Liver (tissue), 9 donors: ENCODE measurements around the gene MAPRE3. TPM values are rescaled to one million over a fixed set of nuclear protein-coding genes. Genes with fewer than 3 reads are reported as not detected.
A peak's percentile ranks its signal among the peaks of the same experiment; 100 is the strongest.
"Not testable (repeated sequence)": the region's sequence is repeated elsewhere in the genome, so short reads cannot be mapped to it uniquely, and the experiment has no call there.

Experiments used
- DNase-seq: peaks from one replicate; pipeline ENCODE4 v3.0.0-alpha.2; 2017; ENCODE audit warnings: low spot score
- H3K27ac ChIP-seq, 2 donors: one replicate each; pipeline ENCODE4 v1.7.0; 2013; ENCODE audit warnings: inconsistent platforms in 2 of 2, low read length in 2 of 2, control low read depth in 1 of 2, low read depth in 1 of 2, mild to moderate bottlenecking in 1 of 2
- H3K27me3 ChIP-seq, 4 donors: one replicate each; pipeline versions ENCODE4 v1.6.1 to v1.7.0; 2013; ENCODE audit warnings: low read length in 3 of 4, inconsistent platforms in 1 of 4, mild to moderate bottlenecking in 1 of 4, moderate library complexity in 1 of 4; ENCODE audit not compliant: control insufficient read depth in 4 of 4, insufficient read depth in 4 of 4
- H3K36me3 ChIP-seq, 4 donors: one replicate each; pipeline versions ENCODE4 v1.6.1 to v1.7.0; 2013; ENCODE audit warnings: low read length in 3 of 4, mild to moderate bottlenecking in 3 of 4, low read depth in 1 of 4, moderate library complexity in 1 of 4; ENCODE audit not compliant: control insufficient read depth in 4 of 4, insufficient read depth in 3 of 4
- H3K4me1 ChIP-seq, 4 donors: one replicate each; pipeline versions ENCODE4 v1.6.1 to v1.7.0; 2013; ENCODE audit warnings: low read length in 3 of 4, mild to moderate bottlenecking in 3 of 4, moderate library complexity in 1 of 4; ENCODE audit not compliant: control insufficient read depth in 4 of 4, insufficient read depth in 4 of 4
- H3K4me3 ChIP-seq, 3 donors: one replicate each; pipeline versions ENCODE4 v1.6.1 to v1.7.0; 2013; ENCODE audit warnings: low read length in 3 of 3, control low read depth in 1 of 3, low read depth in 1 of 3, mild to moderate bottlenecking in 1 of 3
- H3K9ac ChIP-seq, 2 donors: one replicate each; pipeline ENCODE4 v1.7.0; 2013; ENCODE audit warnings: low read length in 2 of 2, mild to moderate bottlenecking in 2 of 2, moderate library complexity in 2 of 2, control low read depth in 1 of 2, low read depth in 1 of 2
- H3K9me3 ChIP-seq, 4 donors: one replicate each; pipeline versions ENCODE4 v1.6.1 to v1.7.0; 2013; ENCODE audit warnings: low read length in 3 of 4; ENCODE audit not compliant: control insufficient read depth in 4 of 4
- ATF3 ChIP-seq: IDR thresholded peaks from 2 replicates; pipeline ENCODE4 v1.6.1; 2016; ENCODE audit warnings: antibody characterized with exemption
- CTCF ChIP-seq: fragments of 150-350 bp; IDR thresholded peaks from 2 replicates; pipeline ENCODE4 v1.5.1; 2017; ENCODE audit warnings: improper control_type of control experiment, low read depth, low read length; ENCODE audit not compliant: missing input control
- FOXA1 ChIP-seq: IDR thresholded peaks from 2 replicates; pipeline ENCODE4 v1.6.1; 2016; ENCODE audit warnings: antibody characterized with exemption
- HNF4A ChIP-seq, 2 donors: conservative IDR thresholded peaks; 2 replicates each; pipeline ENCODE4 v1.6.1; 2016; ENCODE audit warnings: antibody characterized with exemption in 2 of 2, mild to moderate bottlenecking in 2 of 2
- HNF4G ChIP-seq: IDR thresholded peaks from 2 replicates; pipeline ENCODE4 v1.6.1; 2016; ENCODE audit warnings: antibody characterized with exemption
- JUND ChIP-seq, 2 donors: IDR thresholded peaks; 2 replicates each; pipeline ENCODE4 v1.6.1; 2016; ENCODE audit warnings: antibody characterized with exemption in 2 of 2
- MAX ChIP-seq: IDR thresholded peaks from 2 replicates; pipeline ENCODE4 v1.6.1; 2016; ENCODE audit warnings: antibody characterized with exemption
- RAD21 ChIP-seq, 2 donors: IDR thresholded peaks; 2 replicates each; pipeline ENCODE4 v1.6.1; 2016; ENCODE audit warnings: antibody characterized with exemption in 2 of 2, mild to moderate bottlenecking in 2 of 2
- RXRA ChIP-seq, 2 donors: IDR thresholded peaks; 2 replicates each; pipeline ENCODE4 v1.6.1; 2017 to 2018; ENCODE audit warnings: antibody characterized with exemption in 2 of 2, mild to moderate bottlenecking in 1 of 2
- TAF1 ChIP-seq: conservative IDR thresholded peaks from 2 replicates; pipeline ENCODE4 v1.6.1; 2016; ENCODE audit warnings: antibody characterized with exemption, mild to moderate bottlenecking
- YY1 ChIP-seq: IDR thresholded peaks from 2 replicates; pipeline ENCODE4 v1.6.1; 2016; ENCODE audit warnings: antibody characterized with exemption, mild to moderate bottlenecking
- ZBTB33 ChIP-seq: IDR thresholded peaks from 2 replicates; pipeline ENCODE4 v1.6.1; 2016; ENCODE audit warnings: antibody characterized with exemption
- WGBS: extraction: QIAGEN DNeasy Blood & Tissue Kit; methylation state at CpG from one replicate; pipeline ENCODE4 v1.1.7; 2013; 5-methylcytosine and 5-hydroxymethylcytosine counted together
- polyA plus RNA-seq, 2 donors: library from polyadenylated mRNA; stranded (reverse) in 1 of 2; unstranded in 1 of 2; fragments of 200-250 nt in 1 of 2; fragments of >200 nt in 1 of 2; fragmentation: Nextera tagmentation in 1 of 2; extraction: Ambion mirVana in 1 of 2; gene quantifications; one replicate each; pipeline versions ENCODE4 v1.2.1 to v1.2.3, GENCODE V29; 2013 to 2015
- total RNA-seq, 2 donors: library from RNA; depleted of rRNA; stranded (reverse); fragments of >200 nt; gene quantifications; one replicate each; pipeline ENCODE4 v1.2.3, GENCODE V29; 2014
- donor health status: healthy.
- donor health status: healthy.
- donor health status: healthy.
- donor health status: healthy.
- donor health status: healthy.

Gene MAPRE3
- total and polyA plus RNA-seq, 4 donors: 1.0 to 15.8 (median 9.8) TPM

GRCh38 chr2:26922405-26923188 lies 47.8 kb upstream of the MAPRE3 start:
- TF ChIP-seq FOXA1 (no peak), ZBTB33 (no peak), RAD21 (IDR thresholded peaks at IDR 0.05) (peak; percentile 51 to 69), CTCF (peak; percentile 46)
- no peak for DNase-seq
- H3K9ac ChIP-seq: no peak overlapping the region
- 24% methylated on average over 8 of the region's 8 CpGs for WGBS
- H3K4me3 ChIP-seq: no peak overlapping the region
- H3K27ac ChIP-seq: no peak overlapping the region
- H3K4me1 ChIP-seq: no peaks in the 10 kb centered on the region
- no peaks in the 10 kb centered on the region for H3K36me3 ChIP-seq
- peaks cover 0 to 3% (median 0%) of the 10 kb centered on the region in 4 donors for H3K27me3 ChIP-seq
- no peaks in the 10 kb centered on the region for H3K9me3 ChIP-seq

GRCh38 chr2:26923189-26923466 lies 47.3 kb upstream of the MAPRE3 start:
- not testable (repeated sequence) for H3K27ac ChIP-seq, H3K27me3 ChIP-seq, DNase-seq, H3K9ac ChIP-seq, H3K4me1 ChIP-seq, H3K36me3 ChIP-seq, H3K9me3 ChIP-seq, H3K4me3 ChIP-seq
- WGBS: 75% methylated on average over 1 of the region's 1 CpG

GRCh38 chr2:26924731-26925099 lies 45.7 kb upstream of the MAPRE3 start:
- TF ChIP-seq RXRA (IDR thresholded peaks at IDR 0.05) (no peak), HNF4A (conservative IDR thresholded peaks at IDR 0.05) (no peak), TAF1 (no peak), RAD21 (IDR thresholded peaks at IDR 0.05) (no peak), HNF4G (no peak), CTCF (no peak), JUND (IDR thresholded peaks at IDR 0.05) (no peak), ATF3 (no peak), YY1 (no peak), MAX (no peak)
- DNase-seq: no peak
- H3K9me3 ChIP-seq: no peaks in the 10 kb centered on the region
- no peak overlapping the region for H3K27ac ChIP-seq
- H3K9ac ChIP-seq: no peak overlapping the region
- no peaks in the 10 kb centered on the region for H3K4me1 ChIP-seq
- H3K27me3 ChIP-seq: peaks cover 0 to 3% (median 0%) of the 10 kb centered on the region in 4 donors
- 95% methylated on average over 14 of the region's 14 CpGs for WGBS
- no peak overlapping the region for H3K4me3 ChIP-seq
- no peaks in the 10 kb centered on the region for H3K36me3 ChIP-seq
